Measurements from ENCODE around the gene LUC7L3.

The LUC7L3 gene, protein sequence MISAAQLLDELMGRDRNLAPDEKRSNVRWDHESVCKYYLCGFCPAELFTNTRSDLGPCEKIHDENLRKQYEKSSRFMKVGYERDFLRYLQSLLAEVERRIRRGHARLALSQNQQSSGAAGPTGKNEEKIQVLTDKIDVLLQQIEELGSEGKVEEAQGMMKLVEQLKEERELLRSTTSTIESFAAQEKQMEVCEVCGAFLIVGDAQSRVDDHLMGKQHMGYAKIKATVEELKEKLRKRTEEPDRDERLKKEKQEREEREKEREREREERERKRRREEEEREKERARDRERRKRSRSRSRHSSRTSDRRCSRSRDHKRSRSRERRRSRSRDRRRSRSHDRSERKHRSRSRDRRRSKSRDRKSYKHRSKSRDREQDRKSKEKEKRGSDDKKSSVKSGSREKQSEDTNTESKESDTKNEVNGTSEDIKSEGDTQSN

GRCh38 chr17:50719144-50719923 is at the start of gene LUC7L3:
Gene LUC7L3, plus strand, starts transcription at chr17:50719603. Its CDS starts 130 bp downstream, at chr17:50719733.
- peak within 1 kb of the TSS; percentile 71 for H3K4me3 ChIP-seq (replicated peaks; ENCODE audit: low read depth, low read length)
- TF ChIP-seq, protein P1, sequence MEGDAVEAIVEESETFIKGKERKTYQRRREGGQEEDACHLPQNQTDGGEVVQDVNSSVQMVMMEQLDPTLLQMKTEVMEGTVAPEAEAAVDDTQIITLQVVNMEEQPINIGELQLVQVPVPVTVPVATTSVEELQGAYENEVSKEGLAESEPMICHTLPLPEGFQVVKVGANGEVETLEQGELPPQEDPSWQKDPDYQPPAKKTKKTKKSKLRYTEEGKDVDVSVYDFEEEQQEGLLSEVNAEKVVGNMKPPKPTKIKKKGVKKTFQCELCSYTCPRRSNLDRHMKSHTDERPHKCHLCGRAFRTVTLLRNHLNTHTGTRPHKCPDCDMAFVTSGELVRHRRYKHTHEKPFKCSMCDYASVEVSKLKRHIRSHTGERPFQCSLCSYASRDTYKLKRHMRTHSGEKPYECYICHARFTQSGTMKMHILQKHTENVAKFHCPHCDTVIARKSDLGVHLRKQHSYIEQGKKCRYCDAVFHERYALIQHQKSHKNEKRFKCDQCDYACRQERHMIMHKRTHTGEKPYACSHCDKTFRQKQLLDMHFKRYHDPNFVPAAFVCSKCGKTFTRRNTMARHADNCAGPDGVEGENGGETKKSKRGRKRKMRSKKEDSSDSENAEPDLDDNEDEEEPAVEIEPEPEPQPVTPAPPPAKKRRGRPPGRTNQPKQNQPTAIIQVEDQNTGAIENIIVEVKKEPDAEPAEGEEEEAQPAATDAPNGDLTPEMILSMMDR (IDR thresholded peaks at IDR 0.05; ENCODE audit: low read length, missing control alignments): no peak
- peak; percentile 95 for DNase-seq (ENCODE audit: low read depth)

- TF ChIP-seq, protein P1 (IDR thresholded peaks at IDR 0.05; ENCODE audit: low read length, missing control alignments): no peak
- no peak for DNase-seq (ENCODE audit: low read depth)
- H3K4me3 ChIP-seq (replicated peaks; ENCODE audit: low read depth, low read length): no peak overlapping the region
Measured at GRCh38 chr17:50672071-50672470, 47.3 kb upstream of the LUC7L3 start.

GRCh38 chr17:50672831-50673551 is 46.4 kb upstream of the LUC7L3 start:
- TF ChIP-seq, protein P1 (IDR thresholded peaks at IDR 0.05; ENCODE audit: low read length, missing control alignments): no peak
- DNase-seq (ENCODE audit: low read depth): no peak
- H3K4me3 ChIP-seq (replicated peaks; ENCODE audit: low read depth, low read length): no peak overlapping the region

DNA sequence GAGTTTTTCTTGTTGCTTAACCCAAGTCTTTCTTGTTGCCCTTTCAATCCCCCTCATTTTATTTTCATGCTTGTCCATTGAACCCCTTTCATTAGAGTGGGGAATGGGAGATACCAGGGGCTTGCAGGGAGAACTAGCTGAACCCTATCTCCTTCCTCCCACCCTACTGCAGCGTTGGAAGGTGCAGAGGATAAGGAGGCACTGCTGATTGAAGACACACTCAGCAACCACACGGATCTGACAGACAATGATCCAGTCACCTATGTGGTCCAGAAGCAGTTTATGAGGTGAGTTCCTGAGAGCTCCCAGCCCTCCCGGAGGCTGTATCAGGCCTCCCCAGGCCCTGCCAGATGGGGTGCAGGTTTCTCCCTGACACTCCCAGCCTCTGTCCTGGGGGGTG is 44.2 kb upstream of the LUC7L3 start:
- TF ChIP-seq, protein P1 (IDR thresholded peaks at IDR 0.05; ENCODE audit: low read length, missing control alignments): no peak
- no peak for DNase-seq (ENCODE audit: low read depth)
- no peak overlapping the region for H3K4me3 ChIP-seq (replicated peaks; ENCODE audit: low read depth, low read length)

DNA sequence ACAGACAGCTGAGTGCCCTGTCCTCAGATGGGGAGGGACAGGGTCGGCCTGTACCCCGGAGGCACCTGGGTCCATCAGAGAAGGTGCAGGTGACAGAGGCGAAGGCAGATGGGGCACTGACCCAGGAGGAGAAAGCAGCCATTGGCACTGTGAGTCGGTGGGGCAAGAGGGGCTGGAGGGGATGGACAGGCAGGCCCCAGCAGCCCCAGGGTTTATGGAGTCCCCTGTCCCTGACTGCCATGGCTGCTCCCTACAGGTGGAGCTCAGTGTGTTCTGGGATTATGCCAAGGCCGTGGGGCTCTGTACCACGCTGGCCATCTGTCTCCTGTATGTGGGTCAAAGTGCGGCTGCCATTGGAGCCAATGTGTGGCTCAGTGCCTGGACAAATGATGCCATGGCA is 43.8 kb upstream of the LUC7L3 start:
- no peak for DNase-seq (ENCODE audit: low read depth)
- TF ChIP-seq, protein P1 (IDR thresholded peaks at IDR 0.05; ENCODE audit: low read length, missing control alignments): no peak
- H3K4me3 ChIP-seq (replicated peaks; ENCODE audit: low read depth, low read length): no peak overlapping the region

DNA sequence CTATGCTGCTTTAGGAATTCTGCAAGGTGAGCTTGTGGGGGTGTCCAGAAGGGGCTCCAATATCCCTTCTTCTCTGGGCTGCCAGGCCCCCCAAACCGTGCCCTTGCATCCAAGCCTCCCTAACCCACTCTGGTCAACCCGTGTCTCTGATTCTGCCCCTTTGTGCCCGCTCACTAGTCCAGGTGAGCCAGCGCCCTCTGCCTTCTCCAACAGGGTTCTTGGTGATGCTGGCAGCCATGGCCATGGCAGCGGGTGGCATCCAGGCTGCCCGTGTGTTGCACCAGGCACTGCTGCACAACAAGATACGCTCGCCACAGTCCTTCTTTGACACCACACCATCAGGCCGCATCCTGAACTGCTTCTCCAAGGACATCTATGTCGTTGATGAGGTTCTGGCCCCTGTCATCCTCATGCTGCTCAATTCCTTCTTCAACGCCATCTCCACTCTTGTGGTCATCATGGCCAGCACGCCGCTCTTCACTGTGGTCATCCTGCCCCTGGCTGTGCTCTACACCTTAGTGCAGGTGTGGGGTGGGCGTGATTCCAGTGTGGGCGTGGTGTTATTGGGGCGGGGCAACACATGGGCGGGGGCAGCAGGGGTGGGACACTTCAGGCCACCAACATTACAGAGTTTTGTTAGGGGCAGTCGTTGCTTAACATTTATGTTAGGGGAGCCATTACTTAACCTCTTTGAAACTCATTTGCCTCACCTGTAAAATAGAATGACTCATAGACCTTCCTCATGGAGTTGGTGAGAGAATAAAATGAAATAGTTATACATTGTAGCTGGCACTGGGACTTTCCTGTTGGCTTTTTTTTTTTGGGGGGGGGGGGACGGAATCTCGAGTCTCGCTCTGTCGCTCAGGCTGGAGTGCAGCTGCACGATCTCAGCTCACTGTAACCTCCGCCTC is 43.1 kb upstream of the LUC7L3 start:
- no peak overlapping the region for H3K4me3 ChIP-seq (replicated peaks; ENCODE audit: low read depth, low read length)
- TF ChIP-seq, protein P1 (IDR thresholded peaks at IDR 0.05; ENCODE audit: low read length, missing control alignments): no peak
- DNase-seq (ENCODE audit: low read depth): no peak

All from fibroblast of pulmonary artery (primary cell).